Right lobe of liver (tissue), 4 donors: ENCODE results near the gene KIFC3.

Experiments used
- CTCF ChIP-seq, 4 donors: fragments of 200-600 bp in 3 of 4; fragments of 450-650 bp in 1 of 4; IDR thresholded peaks; one replicate each; pipeline versions ENCODE4 v1.5.1 to v1.8.0; 2016 to 2022; ENCODE audit warnings: antibody characterized with exemption in 4 of 4, mild to moderate bottlenecking in 2 of 4
- POLR2A ChIP-seq: fragments of 450-650 bp; IDR thresholded peaks from one replicate; pipeline ENCODE4 v1.6.1; 2017; ENCODE audit warnings: antibody characterized with exemption, mild to moderate bottlenecking
- donor health status: DM: no; HTN: no; CAD: no.
- donor health status: DM: no; HTN: no; CAD: no.
- donor health status: DM: no; HTN: yes; CAD: no.

- TF ChIP-seq POLR2A (no peak), CTCF (IDR thresholded peaks at IDR 0.05) (no peak)
Observed at GRCh38 chr16:57739756-57740422, 62.4 kb downstream of the KIFC3 start.
